ENCODE results near the gene RASA4. TPM values are rescaled to one million over a fixed set of nuclear protein-coding genes. Genes with fewer than 3 reads are reported as not detected.
"Not testable (repeated sequence)": the region's sequence is repeated elsewhere in the genome, so short reads cannot be mapped to it uniquely, and the experiment has no call there.

RASA4 gene
- total RNA-seq, 3 donors from 2014 or later (not counting 1 experiment from before 2014, with no cell fraction given), result 27.0 to 35.6 (median 28.5) TPM

- H3K27me3 Mint-ChIP-seq (ENCODE audit: low read depth in 2 of 2); H3K4me1 Mint-ChIP-seq; H3K4me3 Mint-ChIP-seq; H3K27me3 ChIP-seq (ENCODE audit: control insufficient read depth, insufficient read depth, low read length); H3K36me3 Mint-ChIP-seq; intact Hi-C loops (cut with micrococcal nuclease); H3K9me3 ChIP-seq (ENCODE audit: control insufficient read depth, insufficient read depth, low read length); H3K27ac ChIP-seq (ENCODE audit: low read length); H3K9me3 Mint-ChIP-seq; H3K4me3 ChIP-seq (ENCODE audit: low read length); H3K4me1 ChIP-seq (ENCODE audit: control insufficient read depth, insufficient read depth, low read length); DNase-seq; ATAC-seq; H3K36me3 ChIP-seq (ENCODE audit: control insufficient read depth, insufficient read depth, low read length): not testable (repeated sequence)
- H3K27ac Mint-ChIP-seq, result peak overlapping the region in 1 of 2 donors; percentile 44
- 33% methylated on average over 1 of the region's 8 CpGs for WGBS (ENCODE audit: insufficient coverage)
These were observed 81.4 kb downstream of the RASA4 start for GRCh38 chr7:102535062-102535615.

DNA sequence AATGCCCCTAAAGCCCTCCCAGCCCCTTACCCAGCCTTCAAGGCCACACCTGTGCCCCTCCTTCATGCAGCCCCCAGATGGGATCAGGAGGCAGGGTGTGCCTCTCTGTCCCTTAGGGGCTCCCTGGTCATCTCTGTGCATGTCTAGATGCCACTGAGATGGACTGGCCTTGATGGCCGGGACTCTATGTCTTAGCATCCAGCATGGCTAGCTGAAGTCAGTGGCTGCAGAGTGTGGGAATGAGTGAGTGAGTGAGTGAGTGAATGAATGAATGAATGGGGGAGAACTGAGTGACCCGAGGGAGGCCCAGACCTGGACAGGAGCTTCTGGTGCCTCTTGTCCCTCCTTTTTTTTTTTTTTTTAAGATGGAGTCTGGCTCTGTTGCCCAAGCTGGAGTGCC, 84.4 kb downstream of the RASA4 start:
- H3K9me3 Mint-ChIP-seq; H3K9me3 ChIP-seq (ENCODE audit: control insufficient read depth, insufficient read depth, low read length); H3K27ac Mint-ChIP-seq; intact Hi-C loops (cut with micrococcal nuclease); H3K4me1 Mint-ChIP-seq; H3K4me3 ChIP-seq (ENCODE audit: low read length); H3K4me3 Mint-ChIP-seq; H3K36me3 ChIP-seq (ENCODE audit: control insufficient read depth, insufficient read depth, low read length); H3K36me3 Mint-ChIP-seq; H3K4me1 ChIP-seq (ENCODE audit: control insufficient read depth, insufficient read depth, low read length); H3K27me3 ChIP-seq (ENCODE audit: control insufficient read depth, insufficient read depth, low read length); H3K27ac ChIP-seq (ENCODE audit: low read length); H3K27me3 Mint-ChIP-seq (ENCODE audit: low read depth in 2 of 2); DNase-seq: not testable (repeated sequence)
- ATAC-seq, result peak in 1 of 3 donors; percentile 18
- 100% methylated on average over 1 of the region's 2 CpGs for WGBS (ENCODE audit: insufficient coverage)

DNA sequence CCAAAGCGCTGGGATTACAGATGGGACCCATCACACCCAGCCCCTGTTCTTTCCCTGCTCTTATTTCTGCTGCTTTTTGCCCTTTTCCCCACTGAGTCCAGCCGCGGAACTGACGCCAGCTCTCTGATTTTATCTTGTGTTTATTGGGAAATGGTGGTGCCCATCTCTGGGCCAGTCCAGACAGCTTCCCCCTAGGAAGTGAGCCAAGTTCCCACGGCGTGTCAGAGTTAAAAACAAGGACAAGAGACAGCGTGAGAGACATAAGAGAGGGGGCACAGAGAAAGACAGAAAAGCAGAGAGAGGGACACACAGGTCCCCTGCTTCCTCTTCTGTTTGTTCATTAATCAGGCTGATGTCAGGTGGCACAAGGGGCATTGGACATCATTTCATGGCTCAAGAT, 85.0 kb downstream of the RASA4 start:
- not testable (repeated sequence) for H3K4me1 Mint-ChIP-seq

DNA sequence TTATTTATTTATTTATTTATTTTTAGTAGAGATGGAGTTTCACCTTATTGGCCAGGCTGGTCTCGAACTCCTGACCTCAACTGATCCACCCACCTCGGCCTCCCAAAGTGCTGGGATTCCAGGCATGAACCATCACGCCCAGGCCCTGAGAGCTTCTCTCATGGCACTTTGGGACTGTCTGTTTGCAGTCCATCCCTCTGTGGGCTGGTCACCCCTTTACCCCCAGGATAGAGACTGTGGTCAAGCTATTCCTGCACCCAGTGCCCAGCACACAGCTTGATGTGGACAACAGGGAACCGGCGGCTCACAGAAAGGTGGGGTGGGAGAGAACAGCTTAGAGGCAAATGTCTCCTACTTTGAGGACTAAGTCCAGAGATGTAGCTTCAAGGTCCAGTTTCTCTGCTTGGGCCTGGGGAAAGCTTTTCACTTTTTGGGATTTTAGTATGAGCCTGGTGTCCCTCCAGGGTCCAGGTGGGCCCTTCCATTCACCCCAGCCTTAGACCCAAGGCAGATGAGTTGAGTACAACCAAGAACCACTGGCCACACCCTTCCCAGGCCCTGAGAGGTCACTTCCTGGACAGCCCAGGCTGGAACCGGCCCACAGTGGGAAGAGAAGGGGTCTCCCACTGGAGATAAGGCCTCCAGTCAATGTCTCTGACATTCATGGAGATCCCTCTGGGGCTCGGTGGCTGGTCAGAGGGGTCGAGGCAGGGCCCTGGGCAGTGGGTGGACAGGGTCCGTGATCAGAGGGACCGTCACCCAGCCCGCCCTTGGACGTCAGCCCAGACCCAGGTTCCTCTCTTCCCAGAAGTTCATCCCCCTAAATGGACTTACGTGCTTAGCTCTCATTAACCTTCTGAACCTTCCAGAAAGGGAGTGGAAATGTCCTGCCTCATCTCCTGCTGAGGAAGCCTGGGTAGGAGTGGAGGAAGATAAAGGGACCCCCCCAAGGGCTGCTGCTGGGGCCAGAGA, 88.4 kb downstream of the RASA4 start:
- H3K4me3 Mint-ChIP-seq; H3K27ac Mint-ChIP-seq; H3K9me3 ChIP-seq (ENCODE audit: control insufficient read depth, insufficient read depth, low read length); H3K36me3 Mint-ChIP-seq; H3K4me1 Mint-ChIP-seq; ATAC-seq; H3K27ac ChIP-seq (ENCODE audit: low read length); H3K4me3 ChIP-seq (ENCODE audit: low read length); H3K27me3 ChIP-seq (ENCODE audit: control insufficient read depth, insufficient read depth, low read length); intact Hi-C loops (cut with micrococcal nuclease); DNase-seq; H3K9me3 Mint-ChIP-seq; H3K27me3 Mint-ChIP-seq (ENCODE audit: low read depth in 2 of 2); H3K4me1 ChIP-seq (ENCODE audit: control insufficient read depth, insufficient read depth, low read length); H3K36me3 ChIP-seq (ENCODE audit: control insufficient read depth, insufficient read depth, low read length): not testable (repeated sequence)
- WGBS (ENCODE audit: insufficient coverage), result 100% methylated on average over 1 of the region's 13 CpGs

More for the DNA sequence above, 85.0 kb downstream of the RASA4 start:
- H3K9me3 Mint-ChIP-seq; H3K4me1 ChIP-seq (ENCODE audit: control insufficient read depth, insufficient read depth, low read length); H3K27me3 ChIP-seq (ENCODE audit: control insufficient read depth, insufficient read depth, low read length); H3K27ac ChIP-seq (ENCODE audit: low read length); ATAC-seq; H3K4me3 Mint-ChIP-seq; H3K27me3 Mint-ChIP-seq (ENCODE audit: low read depth in 2 of 2); intact Hi-C loops (cut with micrococcal nuclease); DNase-seq; H3K27ac Mint-ChIP-seq; H3K4me3 ChIP-seq (ENCODE audit: low read length); H3K36me3 Mint-ChIP-seq; H3K36me3 ChIP-seq (ENCODE audit: control insufficient read depth, insufficient read depth, low read length); H3K9me3 ChIP-seq (ENCODE audit: control insufficient read depth, insufficient read depth, low read length): not testable (repeated sequence)
- no CpG with 5 or more reads among the region's 7 CpGs for WGBS (ENCODE audit: insufficient coverage)

DNA sequence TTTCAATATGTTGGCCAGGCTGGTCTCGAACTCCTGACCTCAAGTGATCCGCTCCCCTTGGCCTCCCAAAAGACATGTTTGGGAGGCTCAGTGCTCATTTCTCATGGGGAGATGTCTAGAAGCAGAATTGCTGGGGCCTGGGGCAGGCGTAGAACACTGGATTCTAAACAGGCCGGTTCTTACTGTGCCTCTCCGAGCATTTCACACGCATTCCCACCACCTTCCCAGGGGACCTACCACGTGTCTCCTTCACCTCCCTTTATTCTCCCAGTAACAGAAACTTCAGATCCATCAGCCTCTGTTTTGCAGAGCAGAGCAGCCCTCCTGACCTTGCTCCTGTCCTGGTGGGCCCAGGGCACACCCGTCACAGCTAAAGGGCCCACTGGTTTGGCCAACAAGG, 89.4 kb downstream of the RASA4 start:
- not testable (repeated sequence) for H3K4me3 Mint-ChIP-seq

DNA sequence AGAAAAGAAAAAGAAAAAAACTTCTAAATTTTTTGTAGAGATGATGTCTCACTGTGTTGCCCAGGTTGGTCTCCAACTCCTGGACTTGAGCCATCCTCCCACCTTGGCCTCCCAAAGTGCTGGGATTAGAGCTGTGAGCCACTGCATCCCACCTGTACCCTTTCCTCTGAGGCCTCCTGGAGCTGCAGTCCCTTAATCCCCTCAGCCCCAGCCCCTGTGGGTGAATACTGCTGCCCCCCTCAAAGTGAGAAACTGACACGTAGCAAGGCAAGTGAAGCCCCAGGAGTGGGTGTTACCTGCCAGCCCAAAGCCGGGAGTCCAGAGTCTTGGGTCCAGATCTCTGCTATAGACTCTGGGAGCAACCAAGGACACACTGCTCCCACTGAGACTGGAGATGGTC, 91.8 kb downstream of the RASA4 start:
- H3K27ac Mint-ChIP-seq; H3K4me3 ChIP-seq (ENCODE audit: low read length); H3K36me3 Mint-ChIP-seq; DNase-seq; H3K4me1 Mint-ChIP-seq; H3K27me3 ChIP-seq (ENCODE audit: control insufficient read depth, insufficient read depth, low read length); H3K27me3 Mint-ChIP-seq (ENCODE audit: low read depth in 2 of 2); H3K36me3 ChIP-seq (ENCODE audit: control insufficient read depth, insufficient read depth, low read length); H3K9me3 Mint-ChIP-seq; intact Hi-C loops (cut with micrococcal nuclease); H3K4me1 ChIP-seq (ENCODE audit: control insufficient read depth, insufficient read depth, low read length); ATAC-seq; H3K4me3 Mint-ChIP-seq; H3K27ac ChIP-seq (ENCODE audit: low read length); H3K9me3 ChIP-seq (ENCODE audit: control insufficient read depth, insufficient read depth, low read length): not testable (repeated sequence)
- no CpG with 5 or more reads among the region's 2 CpGs for WGBS (ENCODE audit: insufficient coverage)

More for the DNA sequence above, 89.4 kb downstream of the RASA4 start:
- no CpG with 5 or more reads among the region's 8 CpGs for WGBS (ENCODE audit: insufficient coverage)
- H3K4me1 ChIP-seq (ENCODE audit: control insufficient read depth, insufficient read depth, low read length); H3K27ac ChIP-seq (ENCODE audit: low read length); H3K4me1 Mint-ChIP-seq; ATAC-seq; intact Hi-C loops (cut with micrococcal nuclease); H3K27ac Mint-ChIP-seq; H3K9me3 ChIP-seq (ENCODE audit: control insufficient read depth, insufficient read depth, low read length); H3K36me3 Mint-ChIP-seq; DNase-seq; H3K27me3 Mint-ChIP-seq (ENCODE audit: low read depth in 2 of 2); H3K27me3 ChIP-seq (ENCODE audit: control insufficient read depth, insufficient read depth, low read length); H3K9me3 Mint-ChIP-seq; H3K4me3 ChIP-seq (ENCODE audit: low read length); H3K36me3 ChIP-seq (ENCODE audit: control insufficient read depth, insufficient read depth, low read length): not testable (repeated sequence)
